ENCODE results near the gene C1orf50.

- no peak for TF ChIP-seq EZH2 (IDR thresholded peaks at IDR 0.05; ENCODE audit: insufficient read depth, poor library complexity, severe bottlenecking)
- TF ChIP-seq EZH2phosphoT487 (IDR thresholded peaks at IDR 0.05; ENCODE audit: insufficient read depth, low read depth): no peak
These were observed 31.5 kb upstream of the C1orf50 start for GRCh38 chr1:42735477-42736105.
